PC-3 (cell line): Measurements from ENCODE around the gene UPK1B.

ENCODE experiments used
- CTCF ChIP-seq: fragments of 300-600 bp; sonication (generic); conservative IDR thresholded peaks from 2 replicates; pipeline ENCODE4 v1.5.1; 2017; ENCODE audit warnings: antibody characterized with exemption, low read depth, mild to moderate bottlenecking, low read length
- EZH2 ChIP-seq: fragments of 300-600 bp; sonication (generic); IDR thresholded peaks from one replicate; pipeline ENCODE4 v1.6.1; 2017; ENCODE audit warnings: antibody characterized with exemption, mild to moderate bottlenecking, low read length; ENCODE audit not compliant: unreplicated experiment
- EZH2phosphoT487 ChIP-seq: fragments of 300-600 bp; sonication (generic); IDR thresholded peaks from 2 replicates; pipeline ENCODE4 v1.6.1; 2018; ENCODE audit warnings: mild to moderate bottlenecking, antibody characterized with exemption, low read length, borderline replicate concordance

- TF ChIP-seq CTCF (no peak), EZH2 (no peak), EZH2phosphoT487 (no peak)
Observed at GRCh38 chr3:119156868-119157267, 16.5 kb upstream of the UPK1B start.
